Measurements from ENCODE around the gene EFHC2.
"Not testable (repeated sequence)": the region's sequence is repeated elsewhere in the genome, so short reads cannot be mapped to it uniquely, and the experiment has no call there.

Gene EFHC2

GRCh38 chrX:44290718-44291117 is 52.8 kb downstream of the EFHC2 start:
- no peak for DNase-seq

- DNase-seq: no peak
Measured at GRCh38 chrX:44282753-44283152, 60.7 kb downstream of the EFHC2 start.

- no peak for DNase-seq
Measured at GRCh38 chrX:44280116-44280515, 63.4 kb downstream of the EFHC2 start.

GRCh38 chrX:44274096-44274495 is 69.4 kb downstream of the EFHC2 start:
- no peak for DNase-seq

GRCh38 chrX:44267861-44268260 is 75.6 kb downstream of the EFHC2 start:
- no peak for DNase-seq

GRCh38 chrX:44267116-44267515 is 76.4 kb downstream of the EFHC2 start:
- DNase-seq: no peak

- DNase-seq: no peak
Measured at GRCh38 chrX:44265559-44265958, 77.9 kb downstream of the EFHC2 start.

GRCh38 chrX:44264936-44265335 is 78.5 kb downstream of the EFHC2 start:
- DNase-seq: no peak

- no peak for DNase-seq
Measured at GRCh38 chrX:44261286-44261685, 82.2 kb downstream of the EFHC2 start.

GRCh38 chrX:44260609-44261008 is 82.9 kb downstream of the EFHC2 start:
- DNase-seq: no peak

GRCh38 chrX:44255742-44256141 is 87.7 kb downstream of the EFHC2 start:
- DNase-seq: not testable (repeated sequence)

GRCh38 chrX:44253575-44253942 is 89.9 kb downstream of the EFHC2 start:
- DNase-seq: no peak

- peak; percentile 80 for DNase-seq
Measured at GRCh38 chrX:44252688-44253574, 90.5 kb downstream of the EFHC2 start.

GRCh38 chrX:44247468-44247867 is 96.0 kb downstream of the EFHC2 start:
- no peak for DNase-seq

- DNase-seq: no peak
Measured at GRCh38 chrX:44246826-44247225, 96.6 kb downstream of the EFHC2 start.

- DNase-seq: peak; percentile 16
Measured at GRCh38 chrX:44245733-44246132, 97.7 kb downstream of the EFHC2 start.

GRCh38 chrX:44244008-44244407 is 99.5 kb downstream of the EFHC2 start:
- no peak for DNase-seq

- DNase-seq: no peak
Measured at GRCh38 chrX:44241546-44241945, 101.9 kb downstream of the EFHC2 start.

GRCh38 chrX:44240036-44240435 is 103.4 kb downstream of the EFHC2 start:
- DNase-seq: no peak

GRCh38 chrX:44239036-44239435 is 104.4 kb downstream of the EFHC2 start:
- DNase-seq: no peak

GRCh38 chrX:44235534-44235933 is 107.9 kb downstream of the EFHC2 start:
- no peak for DNase-seq

- no peak for DNase-seq
Measured at GRCh38 chrX:44234541-44234940, 108.9 kb downstream of the EFHC2 start.

- DNase-seq: no peak
Measured at GRCh38 chrX:44234116-44234515, 109.4 kb downstream of the EFHC2 start.

- DNase-seq: no peak
Measured at GRCh38 chrX:44232081-44232480, 111.4 kb downstream of the EFHC2 start.

GRCh38 chrX:44228621-44229020 is 114.9 kb downstream of the EFHC2 start:
- DNase-seq: no peak
